Germinal center (tissue), 1 donor: Measurements from ENCODE around the gene MIEF1.

Experiments used
- DNase-seq: peaks from one replicate; pipeline ENCODE4 v3.0.0; 2012; ENCODE audit warnings: mixed read lengths, low spot score

MIEF1 gene

GRCh38 chr22:39502109-39502788 is at the start of gene MIEF1:
TSS of gene MIEF1 (plus strand) at chr22:39502290. CDS start at chr22:39511295, 9,005 bp downstream.
- DNase-seq = peak; percentile 92

- no peak for DNase-seq
Measured at GRCh38 chr22:39452740-39453040, 49.4 kb upstream of the MIEF1 start.

GRCh38 chr22:39453765-39454378 is 48.2 kb upstream of the MIEF1 start:
- no peak for DNase-seq

- DNase-seq = no peak
Measured at GRCh38 chr22:39454385-39454871, 47.7 kb upstream of the MIEF1 start.

GRCh38 chr22:39456522-39457197 is 45.4 kb upstream of the MIEF1 start, which contains the start of gene MGAT3:
TSS of gene MGAT3 (plus strand) at chr22:39457012. CDS start at chr22:39487348, 30,336 bp downstream.
- DNase-seq = no peak

GRCh38 chr22:39457198-39457555 is 44.9 kb upstream of the MIEF1 start:
- peak; percentile 76 for DNase-seq

- peak; percentile 51 for DNase-seq
Measured at GRCh38 chr22:39457556-39458443, 44.3 kb upstream of the MIEF1 start.

GRCh38 chr22:39458444-39459083 is 43.5 kb upstream of the MIEF1 start:
- DNase-seq = no peak

GRCh38 chr22:39459681-39460080 is 42.4 kb upstream of the MIEF1 start:
- no peak for DNase-seq

GRCh38 chr22:39462443-39463221 is 39.5 kb upstream of the MIEF1 start:
- DNase-seq = no peak

GRCh38 chr22:39463277-39463676 is 38.8 kb upstream of the MIEF1 start:
- no peak for DNase-seq

- no peak for DNase-seq
Measured at GRCh38 chr22:39463931-39464390, 38.1 kb upstream of the MIEF1 start.

GRCh38 chr22:39466228-39467006 is 35.7 kb upstream of the MIEF1 start:
- DNase-seq = no peak

- DNase-seq = no peak
Measured at GRCh38 chr22:39467390-39467895, 34.6 kb upstream of the MIEF1 start.

GRCh38 chr22:39468487-39469325 is 33.4 kb upstream of the MIEF1 start:
- DNase-seq = no peak

- no peak for DNase-seq
Measured at GRCh38 chr22:39469326-39469680, 32.8 kb upstream of the MIEF1 start.

GRCh38 chr22:39469681-39470450 is 32.2 kb upstream of the MIEF1 start:
- no peak for DNase-seq
